ENCODE results near the gene OR52H1.

OR52H1 gene

DNA sequence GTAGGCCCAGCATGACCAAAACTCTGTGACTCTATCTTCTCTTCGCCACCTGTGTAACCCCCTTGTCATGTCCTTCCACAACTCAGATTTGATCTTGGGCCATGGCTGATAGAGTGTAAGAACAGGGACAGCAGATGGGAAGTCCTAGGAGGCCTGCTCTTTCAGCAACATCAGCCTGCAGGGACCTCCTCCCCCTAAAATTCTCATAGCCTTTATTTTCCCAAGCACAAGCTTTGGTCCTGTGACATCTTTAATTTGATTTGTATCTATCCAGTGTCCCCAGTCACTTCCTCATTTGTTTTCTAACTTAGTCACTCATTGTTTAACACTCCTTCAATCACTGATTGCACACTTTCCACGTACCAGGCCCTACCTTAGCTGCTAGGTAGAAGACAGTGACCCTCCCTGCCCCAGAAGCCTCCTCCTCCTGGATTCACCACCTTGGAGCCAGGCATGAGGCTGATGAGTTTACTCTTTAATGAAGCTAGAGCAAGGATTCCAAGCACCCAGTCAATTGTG is 43.9 kb downstream of the OR52H1 start:
- Histone ChIP-seq H3K27ac (ENCODE audit: poor library complexity, severe bottlenecking) (no peak overlapping the region), H3K9me3 (ENCODE audit: severe bottlenecking) (no peaks in the 10 kb centered on the region), H3K4me3 (ENCODE audit: severe bottlenecking) (no peak overlapping the region), H3K4me1 (ENCODE audit: insufficient read depth, poor library complexity, severe bottlenecking) (no peaks in the 10 kb centered on the region), H3K36me3 (ENCODE audit: low read depth) (no peaks in the 10 kb centered on the region), H3K27me3 (ENCODE audit: insufficient read depth, poor library complexity, severe bottlenecking) (no peaks in the 10 kb centered on the region)
- no peak for ATAC-seq (ENCODE audit: low read depth)
- TF ChIP-seq, protein P1, sequence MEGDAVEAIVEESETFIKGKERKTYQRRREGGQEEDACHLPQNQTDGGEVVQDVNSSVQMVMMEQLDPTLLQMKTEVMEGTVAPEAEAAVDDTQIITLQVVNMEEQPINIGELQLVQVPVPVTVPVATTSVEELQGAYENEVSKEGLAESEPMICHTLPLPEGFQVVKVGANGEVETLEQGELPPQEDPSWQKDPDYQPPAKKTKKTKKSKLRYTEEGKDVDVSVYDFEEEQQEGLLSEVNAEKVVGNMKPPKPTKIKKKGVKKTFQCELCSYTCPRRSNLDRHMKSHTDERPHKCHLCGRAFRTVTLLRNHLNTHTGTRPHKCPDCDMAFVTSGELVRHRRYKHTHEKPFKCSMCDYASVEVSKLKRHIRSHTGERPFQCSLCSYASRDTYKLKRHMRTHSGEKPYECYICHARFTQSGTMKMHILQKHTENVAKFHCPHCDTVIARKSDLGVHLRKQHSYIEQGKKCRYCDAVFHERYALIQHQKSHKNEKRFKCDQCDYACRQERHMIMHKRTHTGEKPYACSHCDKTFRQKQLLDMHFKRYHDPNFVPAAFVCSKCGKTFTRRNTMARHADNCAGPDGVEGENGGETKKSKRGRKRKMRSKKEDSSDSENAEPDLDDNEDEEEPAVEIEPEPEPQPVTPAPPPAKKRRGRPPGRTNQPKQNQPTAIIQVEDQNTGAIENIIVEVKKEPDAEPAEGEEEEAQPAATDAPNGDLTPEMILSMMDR (IDR thresholded peaks at IDR 0.05; ENCODE audit: poor library complexity, severe bottlenecking) = no peak
- no peak for DNase-seq (ENCODE audit: low spot score)

- no peak for ATAC-seq (ENCODE audit: low read depth)
- no peaks in the 10 kb centered on the region for H3K36me3 ChIP-seq (ENCODE audit: low read depth)
- no peak for DNase-seq (ENCODE audit: low spot score)
- no peaks in the 10 kb centered on the region for H3K27me3 ChIP-seq (ENCODE audit: insufficient read depth, poor library complexity, severe bottlenecking)
- no peak overlapping the region for H3K4me3 ChIP-seq (ENCODE audit: severe bottlenecking)
- H3K9me3 ChIP-seq (ENCODE audit: severe bottlenecking) = no peaks in the 10 kb centered on the region
- H3K27ac ChIP-seq (ENCODE audit: poor library complexity, severe bottlenecking) = no peak overlapping the region
- TF ChIP-seq, protein P1 (IDR thresholded peaks at IDR 0.05; ENCODE audit: poor library complexity, severe bottlenecking) = no peak
- H3K4me1 ChIP-seq (ENCODE audit: insufficient read depth, poor library complexity, severe bottlenecking) = no peaks in the 10 kb centered on the region
Observed at GRCh38 chr11:5500393-5500801, 47.9 kb downstream of the OR52H1 start.

- Histone ChIP-seq H3K36me3 (ENCODE audit: low read depth) (no peaks in the 10 kb centered on the region), H3K4me3 (ENCODE audit: severe bottlenecking) (no peak overlapping the region), H3K27ac (ENCODE audit: poor library complexity, severe bottlenecking) (no peak overlapping the region), H3K27me3 (ENCODE audit: insufficient read depth, poor library complexity, severe bottlenecking) (no peaks in the 10 kb centered on the region), H3K9me3 (ENCODE audit: severe bottlenecking) (no peaks in the 10 kb centered on the region), H3K4me1 (ENCODE audit: insufficient read depth, poor library complexity, severe bottlenecking) (no peaks in the 10 kb centered on the region)
- TF ChIP-seq, protein P1 (IDR thresholded peaks at IDR 0.05; ENCODE audit: poor library complexity, severe bottlenecking) = no peak
- DNase-seq (ENCODE audit: low spot score) (no peak), ATAC-seq (ENCODE audit: low read depth) (no peak)
Observed at GRCh38 chr11:5499671-5500070, 48.7 kb downstream of the OR52H1 start.
